Common myeloid progenitor, CD34-positive (primary cell): ENCODE data around the gene DENND1A.
A peak's percentile ranks its signal among the peaks of the same experiment; 100 is the strongest.

Experiments
- CTCF ChIA-PET: fragments of 350-600 bp; sonication (Branson Sonifier 250); formaldehyde crosslinking; loops from one replicate; lab custom pipeline; 2021; ENCODE audit warnings: antibody characterized with exemption; lab: Charles Lee
- POLR2A ChIA-PET: fragments of 350-600 bp; sonication (Branson Sonifier 250); formaldehyde crosslinking; loops from one replicate; lab custom pipeline; 2021; ENCODE audit warnings: antibody characterized with exemption; lab: Charles Lee
- DNase-seq, 3 donors: peaks; one replicate each; pipeline versions ENCODE4 v3.0.0 to v3.0.0-alpha.2; 2013
- H3K27ac ChIP-seq, 2 experiments: 1 replicate in 1 of 2; 2 replicates in 1 of 2; pipeline ENCODE4 v1.7.0; 2013; ENCODE audit warnings: inconsistent platforms in 2 of 2, low read length in 2 of 2, mild to moderate bottlenecking in 2 of 2, low read depth in 1 of 2, moderate library complexity in 1 of 2; ENCODE audit not compliant: severe bottlenecking in 2 of 2, insufficient read depth in 1 of 2, poor library complexity in 1 of 2
- H3K27me3 ChIP-seq, 5 experiments: replicated peaks in 2 of 5; 1 replicate in 3 of 5; 2 replicates in 2 of 5; pipeline versions ENCODE4 v1.6.1 to v1.7.0; 2013; ENCODE audit warnings: low read length in 4 of 5, mild to moderate bottlenecking in 2 of 5, moderate library complexity in 2 of 5, inconsistent platforms in 1 of 5; ENCODE audit not compliant: insufficient read depth in 5 of 5, control insufficient read depth in 4 of 5
- H3K36me3 ChIP-seq, 4 experiments: 1 replicate in 2 of 4; 2 replicates in 2 of 4; pipeline versions ENCODE4 v1.6.1 to v1.7.0; 2013; ENCODE audit warnings: low read length in 3 of 4, control low read depth in 1 of 4, mild to moderate bottlenecking in 1 of 4; ENCODE audit not compliant: control insufficient read depth in 4 of 4, insufficient read depth in 4 of 4
- H3K4me1 ChIP-seq, 4 experiments: 1 replicate in 3 of 4; 2 replicates in 1 of 4; pipeline versions ENCODE4 v1.6.1 to v1.7.1; 2013; ENCODE audit warnings: low read length in 3 of 4, mild to moderate bottlenecking in 3 of 4, control low read depth in 1 of 4, inconsistent platforms in 1 of 4, moderate library complexity in 1 of 4; ENCODE audit not compliant: control insufficient read depth in 4 of 4, insufficient read depth in 4 of 4; ENCODE audit errors: control extremely low read depth in 1 of 4
- H3K4me3 ChIP-seq, 7 experiments: 1 replicate in 4 of 7; 2 replicates in 3 of 7; pipeline versions ENCODE4 v1.5.1 to v1.7.0; 2013; ENCODE audit warnings: mild to moderate bottlenecking in 7 of 7, low read length in 6 of 7, moderate library complexity in 6 of 7, inconsistent platforms in 2 of 7, low read depth in 2 of 7, control low read depth in 1 of 7; ENCODE audit not compliant: insufficient read depth in 4 of 7, control insufficient read depth in 1 of 7; ENCODE audit errors: extremely low read depth in 1 of 7
- H3K9me3 ChIP-seq, 5 experiments: 1 replicate in 4 of 5; 2 replicates in 1 of 5; pipeline versions ENCODE4 v1.6.1 to v1.7.1; 2013; ENCODE audit warnings: low read length in 4 of 5, mild to moderate bottlenecking in 2 of 5, inconsistent platforms in 1 of 5, low read depth in 1 of 5, moderate library complexity in 1 of 5; ENCODE audit not compliant: control insufficient read depth in 4 of 5, insufficient read depth in 2 of 5; ENCODE audit errors: control extremely low read depth in 1 of 5
- WGBS: methylation state at CpG from one replicate; pipeline ENCODE4 v1.1.5; 2013; ENCODE audit not compliant: insufficient coverage; 5-methylcytosine and 5-hydroxymethylcytosine counted together

DENND1A gene

DNA sequence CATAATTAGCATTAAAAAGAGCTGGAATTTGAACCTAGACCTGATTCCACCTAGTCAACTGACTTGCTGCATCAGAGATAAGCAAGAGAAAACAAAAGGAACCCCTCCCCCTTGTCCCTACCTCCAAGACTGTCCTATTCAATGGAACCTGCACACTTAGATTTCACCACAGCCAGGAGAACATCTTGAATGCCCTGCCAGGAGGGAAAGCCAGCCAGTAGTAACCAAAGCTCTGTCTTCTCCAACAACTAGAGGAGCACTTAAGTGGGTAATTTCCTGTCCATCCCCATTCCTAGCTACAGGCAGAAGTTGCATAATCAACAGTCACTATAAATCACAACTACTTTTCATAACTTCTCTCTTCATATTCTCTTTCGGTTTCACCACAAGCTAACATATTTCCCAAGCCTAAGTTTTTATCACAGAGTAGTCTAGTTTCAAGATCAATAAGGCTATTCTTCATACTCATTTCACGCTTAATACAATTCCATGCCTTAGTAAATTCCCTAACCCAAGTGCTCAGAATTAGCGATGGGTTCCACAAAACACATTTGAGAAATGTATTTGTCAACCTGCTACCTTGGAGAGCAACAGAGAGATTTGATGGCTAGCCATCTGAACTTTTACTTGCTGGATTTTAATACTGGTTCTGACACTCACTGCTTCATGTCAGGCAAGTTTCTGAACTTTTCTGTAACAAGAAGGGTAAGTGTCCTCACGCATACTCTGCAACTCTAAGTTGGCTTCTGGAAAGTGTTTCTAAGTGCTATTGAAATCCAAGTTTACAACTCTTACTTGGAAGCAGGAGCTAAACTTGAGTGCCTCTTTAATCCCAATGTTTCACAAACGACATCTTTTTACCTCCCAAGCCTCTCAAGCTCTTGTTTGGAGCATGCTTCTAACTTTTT is 2.0 kb downstream of the DENND1A start:
- ChIA-PET POLR2A (no interaction called here), CTCF (interaction anchor here (0.7 kb wide), 1 partner anchor 12 kb away, joined by 3 read pairs; no protein-coding TSS in a partner anchor)
- WGBS, result 41% methylated on average over 4 of the region's 5 CpGs
- Histone ChIP-seq H3K27ac (no peak overlapping the region), H3K9me3 (peaks cover 0 to 3% (median 2%) of the 10 kb centered on the region in 5 experiments), H3K4me3 (peak overlapping the region in 6 of 7 experiments; percentile 14 to 84 (median 55)), H3K36me3 (no peaks in the 10 kb centered on the region), H3K27me3 (peaks cover 0 to 2% (median 0%) of the 10 kb centered on the region in 5 experiments), H3K4me1 (peaks cover 18 to 47% (median 40%) of the 10 kb centered on the region in 4 experiments)
- peak in 2 of 3 donors; percentile 70 to 75 for DNase-seq

DNA sequence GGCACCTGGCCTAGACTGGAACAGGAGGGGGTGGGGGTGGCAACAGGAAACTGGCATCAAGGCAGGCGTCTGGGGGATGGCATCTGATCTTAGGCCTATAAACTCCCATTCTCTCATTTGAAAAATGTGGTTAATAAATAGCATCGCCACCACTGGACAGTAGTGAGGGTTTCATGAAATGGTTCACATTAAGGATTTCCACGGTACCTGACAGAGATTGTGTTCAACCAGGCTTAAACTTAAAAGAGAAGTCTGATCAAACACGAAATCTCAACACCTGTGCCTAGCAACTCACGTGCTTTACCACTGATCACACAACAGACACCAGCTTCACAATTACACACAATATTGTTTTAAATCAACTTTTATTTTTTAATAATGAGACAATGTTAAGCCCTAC is 3.0 kb downstream of the DENND1A start:
- DNase-seq, result no peak
- no peaks in the 10 kb centered on the region for H3K36me3 ChIP-seq
- no peak overlapping the region for H3K27ac ChIP-seq
- peaks cover 0 to 2% (median 0%) of the 10 kb centered on the region in 5 experiments for H3K27me3 ChIP-seq
- POLR2A ChIA-PET, result no interaction called here
- H3K4me1 ChIP-seq, result peaks cover 18 to 47% (median 40%) of the 10 kb centered on the region in 4 experiments
- no peak overlapping the region for H3K4me3 ChIP-seq
- WGBS, result 88% methylated on average over 4 of the region's 5 CpGs
- CTCF ChIA-PET, result interaction anchor here (0.7 kb wide), 1 partner anchor 12 kb away, joined by 3 read pairs; no protein-coding TSS in a partner anchor
- H3K9me3 ChIP-seq, result peaks cover 0 to 3% (median 2%) of the 10 kb centered on the region in 5 experiments

GRCh38 chr9:123925819-123926218 is 4.1 kb downstream of the DENND1A start:
- no peaks in the 10 kb centered on the region for H3K36me3 ChIP-seq
- DNase-seq, result peak in 2 of 3 donors; percentile 43 to 50
- H3K4me3 ChIP-seq, result peak overlapping the region in 1 of 7 experiments; percentile 23
- ChIA-PET POLR2A (no interaction called here), CTCF (no interaction called here)
- H3K27ac ChIP-seq, result no peak overlapping the region
- H3K4me1 ChIP-seq, result peaks cover 18 to 47% (median 40%) of the 10 kb centered on the region in 4 experiments
- peaks cover 0 to 3% (median 2%) of the 10 kb centered on the region in 5 experiments for H3K9me3 ChIP-seq
- H3K27me3 ChIP-seq, result peaks cover 0 to 2% (median 0%) of the 10 kb centered on the region in 5 experiments
- 0% methylated on average over 2 of the region's 2 CpGs for WGBS

DNA sequence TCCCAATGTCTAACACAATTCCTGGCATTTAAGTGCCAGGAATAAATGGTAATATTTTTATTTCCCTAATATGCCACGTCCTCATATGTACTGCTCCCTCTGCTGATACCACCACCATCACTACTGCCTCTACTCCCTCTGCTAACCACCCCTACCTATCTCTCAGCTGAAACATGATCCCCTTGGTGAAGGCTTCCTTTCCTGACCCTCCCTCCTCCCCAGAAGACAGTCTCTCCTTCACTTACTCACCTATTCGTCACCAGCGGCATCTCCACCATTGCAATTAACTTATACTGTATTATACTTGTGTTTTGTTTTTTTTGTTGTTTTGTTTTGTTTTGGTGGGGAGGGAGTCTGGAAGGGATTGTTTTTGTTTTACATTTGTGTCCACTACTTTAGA is 4.8 kb downstream of the DENND1A start:
- 100% methylated on average over 1 of the region's 3 CpGs for WGBS
- DNase-seq, result no peak
- H3K4me3 ChIP-seq, result no peak overlapping the region
- no peaks in the 10 kb centered on the region for H3K27me3 ChIP-seq
- H3K36me3 ChIP-seq, result no peaks in the 10 kb centered on the region
- H3K27ac ChIP-seq, result no peak overlapping the region
- CTCF ChIA-PET, result no interaction called here
- H3K4me1 ChIP-seq, result peaks cover 18 to 43% (median 39%) of the 10 kb centered on the region in 4 experiments
- H3K9me3 ChIP-seq, result peaks cover 0 to 3% (median 2%) of the 10 kb centered on the region in 5 experiments
- POLR2A ChIA-PET, result no interaction called here

DNA sequence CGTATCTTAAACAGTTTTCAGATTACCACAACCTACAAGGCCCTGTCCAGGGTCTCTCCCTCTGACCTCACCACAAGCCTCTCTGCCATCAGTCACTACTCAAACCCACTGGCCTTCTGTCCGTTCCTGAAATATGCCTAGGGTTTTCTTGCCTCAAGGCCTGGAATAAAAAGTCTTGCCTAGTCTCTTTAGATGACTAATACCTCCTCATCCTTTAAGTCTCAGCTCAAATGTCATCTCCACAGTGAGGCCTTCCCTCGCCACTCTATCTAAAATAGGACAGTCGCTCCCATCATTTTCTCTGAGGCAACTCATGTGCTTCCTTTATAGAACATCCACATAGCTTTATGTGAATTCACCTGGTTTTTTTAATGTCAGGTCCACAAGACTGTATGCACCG is 5.2 kb downstream of the DENND1A start:
- no peak overlapping the region for H3K4me3 ChIP-seq
- DNase-seq, result no peak
- POLR2A ChIA-PET, result no interaction called here
- H3K36me3 ChIP-seq, result no peaks in the 10 kb centered on the region
- 100% methylated on average over 4 of the region's 5 CpGs for WGBS
- H3K4me1 ChIP-seq, result peaks cover 18 to 43% (median 38%) of the 10 kb centered on the region in 4 experiments
- CTCF ChIA-PET, result no interaction called here
- peaks cover 0 to 3% (median 2%) of the 10 kb centered on the region in 5 experiments for H3K9me3 ChIP-seq
- H3K27ac ChIP-seq, result no peak overlapping the region
- no peaks in the 10 kb centered on the region for H3K27me3 ChIP-seq

- Histone ChIP-seq H3K4me1 (peaks cover 15 to 38% (median 33%) of the 10 kb centered on the region in 4 experiments), H3K4me3 (no peak overlapping the region), H3K36me3 (no peaks in the 10 kb centered on the region), H3K9me3 (peaks cover 0 to 3% (median 2%) of the 10 kb centered on the region in 5 experiments), H3K27me3 (no peaks in the 10 kb centered on the region), H3K27ac (no peak overlapping the region)
- ChIA-PET POLR2A (no interaction called here), CTCF (interaction anchor here (0.7 kb wide), 1 partner anchor 13 kb away, joined by 3 read pairs; no protein-coding TSS in a partner anchor)
- WGBS, result no CpG with 5 or more reads among the region's 3 CpGs
- no peak for DNase-seq
These were observed 6.0 kb downstream of the DENND1A start for GRCh38 chr9:123923884-123924283.

GRCh38 chr9:123923377-123923776 is 6.5 kb downstream of the DENND1A start:
- CTCF ChIA-PET, result interaction anchor here (0.7 kb wide), 1 partner anchor 12 kb away, joined by 3 read pairs; no protein-coding TSS in a partner anchor

More at GRCh38 chr9:123923377-123923776, 6.5 kb downstream of the DENND1A start:
- peaks cover 11 to 33% (median 28%) of the 10 kb centered on the region in 4 experiments for H3K4me1 ChIP-seq
- POLR2A ChIA-PET, result no interaction called here
- no peak overlapping the region for H3K4me3 ChIP-seq
- no peak for DNase-seq
- H3K27ac ChIP-seq, result no peak overlapping the region
- WGBS, result 100% methylated on average over 3 of the region's 4 CpGs
- no peaks in the 10 kb centered on the region for H3K27me3 ChIP-seq
- H3K9me3 ChIP-seq, result peaks cover 0 to 3% (median 2%) of the 10 kb centered on the region in 5 experiments
- H3K36me3 ChIP-seq, result no peaks in the 10 kb centered on the region
